ENCODE results near the gene RNF2. TPM values are rescaled to one million over a fixed set of nuclear protein-coding genes. Genes with fewer than 3 reads are reported as not detected.

The RNF2 gene
- total RNA-seq, 1 experiment from 2014 or later = 75.3 TPM

GRCh38 chr1:185044387-185044786 lies 971 bp upstream of the RNF2 start:
- no CpG with 5 or more reads among the region's 8 CpGs for WGBS (ENCODE audit: extremely low coverage, insufficient read length, low lambda C conversion rate)
- Histone ChIP-seq H2BK5ac (ENCODE audit: insufficient read length, low read length) (no peak overlapping the region), H3K14ac (ENCODE audit: insufficient read depth, low read length) (no peak overlapping the region), H3K79me2 (ENCODE audit: insufficient read depth, low read length) (peaks cover 16% of the 10 kb centered on the region), H3K23me2 (ENCODE audit: insufficient read length, low read depth, low read length, poor library complexity, severe bottlenecking) (peaks cover 3% of the 10 kb centered on the region), H3T11ph (ENCODE audit: low read length) (no peak overlapping the region), H3K18ac (ENCODE audit: insufficient read length, low read depth, low read length) (no peak overlapping the region), H4K5ac (ENCODE audit: insufficient read length, low read depth, low read length) (no peak overlapping the region), H3K56ac (ENCODE audit: insufficient read length, low read depth, low read length) (no peak overlapping the region), H4K91ac (ENCODE audit: insufficient read length, low read depth, low read length) (no peak overlapping the region), H2BK15ac (ENCODE audit: low read depth, low read length) (no peak overlapping the region), H2AK5ac (ENCODE audit: insufficient read length, low read length) (no peak overlapping the region), H3K4me1 (ENCODE audit: insufficient read depth, low read length) (peaks cover 3% of the 10 kb centered on the region; the same call in 1 of the 2 replicates), H2AFZ (ENCODE audit: low read length) (no peak overlapping the region), H4K20me1 (ENCODE audit: control insufficient read depth, insufficient read depth, insufficient read length) (no peaks in the 10 kb centered on the region), H3K27ac (ENCODE audit: insufficient read length, low read depth, low read length) (no peak overlapping the region), H3K27me3 (ENCODE audit: insufficient read depth, low read length) (peaks cover 2% of the 10 kb centered on the region; the same call in 1 of the 2 replicates), H2BK120ac (ENCODE audit: low read depth, low read length, poor library complexity, severe bottlenecking) (no peak overlapping the region), H3K4ac (ENCODE audit: low read depth, low read length) (no peak overlapping the region), H3K23ac (ENCODE audit: insufficient read length, low read depth, low read length) (no peak overlapping the region), H2BK20ac (ENCODE audit: low read depth, low read length, poor library complexity, severe bottlenecking) (no peak overlapping the region), H3K9ac (ENCODE audit: extremely low read depth, insufficient read length, low read length) (no peak overlapping the region), H4K8ac (replicated peaks; ENCODE audit: insufficient read length, low read depth, low read length) (no peak overlapping the region), H3K79me1 (ENCODE audit: insufficient read depth, low read depth, low read length, poor library complexity, severe bottlenecking) (no peaks in the 10 kb centered on the region), H3K4me2 (ENCODE audit: insufficient read depth, insufficient read length, low read length) (no peak overlapping the region), H2BK12ac (ENCODE audit: insufficient read length, low read depth, low read length) (no peak overlapping the region), H3K9me3 (ENCODE audit: control insufficient read depth, low read depth, low read length) (no peaks in the 10 kb centered on the region)
- Mint-ChIP-seq H3K27me3 (ENCODE audit: low read depth) (peaks cover 20% of the 10 kb centered on the region), H3K9me3 (peaks cover 0 to 4% of the 10 kb centered on the region in 2 experiments; a peak in 1 of 5 replicates), H3K4me3 (peak overlapping the region in 1 of 2 experiments; percentile 85; a peak in 3 of 5 replicates), H3K36me3 (ENCODE audit: insufficient read depth in 1 of 3, low read depth in 3 of 3) (peaks cover 0 to 9% (median 4%) of the 10 kb centered on the region in 3 experiments; a peak in 3 of 7 replicates), H3K27ac (no peak overlapping the region), H3K4me1 (peaks cover 29 to 31% of the 10 kb centered on the region in 2 experiments)
- DNase-seq = no peak
- no peak for TF ChIP-seq CTCF (conservative IDR thresholded peaks at IDR 0.05)
